Fibroblast of skin of left biceps (primary cell): ENCODE measurements around the gene SPINT3.

Experiments used
- DNase-seq, 2 experiments: peaks; one replicate each; pipeline ENCODE4 v3.0.0-alpha.2; 2013; ENCODE audit warnings: low read depth in 2 of 2

SPINT3 gene

DNA sequence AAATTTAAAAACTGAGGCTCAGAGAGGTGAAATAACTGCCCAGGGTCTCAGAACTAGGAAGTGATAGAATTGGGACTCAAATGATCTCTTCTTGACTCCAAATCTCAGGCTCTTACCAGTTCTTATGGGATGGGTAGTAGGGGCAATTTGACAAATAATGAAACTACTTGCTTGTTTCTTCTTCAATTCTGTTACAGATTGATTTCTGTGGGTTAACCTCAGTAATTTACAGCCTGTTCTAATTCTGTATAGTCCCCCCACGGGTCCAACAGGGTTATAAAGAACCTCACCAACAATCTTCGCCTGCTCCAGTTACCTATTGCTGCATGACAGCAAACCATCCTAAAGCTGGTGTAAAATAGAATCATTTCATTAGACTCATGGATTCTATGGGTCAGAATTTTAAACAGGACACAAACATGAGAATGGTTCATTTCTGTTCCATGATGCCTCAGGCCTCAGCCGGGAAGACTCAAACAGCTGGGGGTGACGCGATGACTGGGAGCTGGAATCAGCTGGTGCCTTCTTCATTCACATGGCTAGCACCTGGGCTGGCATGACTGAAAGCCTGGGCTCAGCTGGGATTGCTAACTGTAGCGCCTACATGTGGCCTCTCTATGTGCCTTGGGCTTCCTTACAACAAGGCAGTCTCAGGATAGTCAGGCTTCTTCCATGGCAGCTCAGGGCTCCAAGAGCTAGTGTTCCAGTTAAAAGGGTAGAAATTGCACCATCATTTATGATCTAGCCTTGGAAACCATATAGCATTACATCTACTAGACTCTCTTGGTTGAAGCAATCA lies 52.5 kb downstream of the SPINT3 start:
- DNase-seq = no peak
